ENCODE measurements around the gene HTRA3.

Gene HTRA3

DNA sequence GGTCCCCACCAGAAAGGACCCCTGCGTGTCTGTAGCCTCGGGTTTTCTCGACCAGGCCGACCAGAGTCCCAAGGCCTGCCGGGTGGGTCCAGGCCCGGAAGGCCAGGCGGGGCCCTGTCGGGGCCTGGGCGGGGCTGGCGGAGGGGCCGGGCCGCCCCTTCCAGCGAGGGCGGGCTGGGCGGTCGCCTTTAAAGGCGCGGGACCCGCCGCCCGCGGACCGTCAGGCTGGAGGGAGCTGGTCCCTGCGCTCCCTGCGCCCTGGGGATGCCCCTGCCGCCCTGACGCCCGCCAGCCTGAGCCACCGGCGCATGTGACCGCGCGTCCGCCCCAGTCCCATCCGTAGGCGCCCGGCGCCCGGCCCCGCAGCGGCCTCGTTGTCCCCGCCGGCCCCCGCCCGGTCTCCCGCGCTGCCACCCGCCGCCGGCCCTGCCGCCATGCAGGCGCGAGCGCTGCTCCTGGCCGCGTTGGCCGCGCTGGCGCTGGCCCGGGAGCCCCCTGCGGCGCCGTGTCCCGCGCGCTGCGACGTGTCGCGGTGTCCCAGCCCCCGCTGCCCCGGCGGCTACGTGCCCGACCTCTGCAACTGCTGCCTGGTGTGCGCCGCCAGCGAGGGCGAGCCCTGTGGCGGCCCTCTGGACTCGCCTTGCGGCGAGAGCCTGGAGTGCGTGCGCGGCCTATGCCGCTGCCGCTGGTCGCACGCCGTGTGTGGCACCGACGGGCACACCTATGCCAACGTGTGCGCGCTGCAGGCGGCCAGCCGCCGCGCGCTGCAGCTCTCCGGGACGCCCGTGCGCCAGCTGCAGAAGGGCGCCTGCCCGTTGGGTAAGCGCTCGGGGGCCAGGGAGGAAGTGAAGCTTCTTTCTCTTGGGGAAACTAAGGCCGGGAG, at the start of gene HTRA3:
HTRA3 (plus strand) TSS at position 220 of the 883 bp plus-strand sequence; CDS start at position 435, 215 bp downstream.
- H3K4me3 ChIP-seq = no peak within 1 kb of the TSS

GRCh38 chr4:8220661-8221450, 48.7 kb upstream of the HTRA3 start:
- Histone ChIP-seq H3K36me3 (ENCODE audit: insufficient read depth, low read length) (no peaks in the 10 kb centered on the region), H3K9ac (ENCODE audit: insufficient read length) (no peak overlapping the region), H3K9me3 (ENCODE audit: low read depth, low read length) (no peaks in the 10 kb centered on the region), H3K27ac (no peak overlapping the region), H3K4me3 (no peak overlapping the region)
- TF ChIP-seq FOXP2 (optimal IDR thresholded peaks at IDR 0.05; ENCODE audit: control extremely low read depth, extremely low read length, insufficient read depth) = no peak
- no peak for DNase-seq (ENCODE audit: low read depth, low spot score)

More for the DNA sequence above, at the start of gene HTRA3:
- Histone ChIP-seq H3K9me3 (ENCODE audit: low read depth, low read length) (no peaks in the 10 kb centered on the region), H3K9ac (ENCODE audit: insufficient read length) (no peak within 1 kb of the TSS), H3K36me3 (ENCODE audit: insufficient read depth, low read length) (no peaks in the 10 kb centered on the region), H3K27ac (no peak within 1 kb of the TSS)
- DNase-seq (ENCODE audit: low read depth, low spot score) = no peak
- TF ChIP-seq POLR2AphosphoS5 (IDR thresholded peaks at IDR 0.05; ENCODE audit: borderline replicate concordance, low read depth, low read length) (no peak), EZH2 (IDR thresholded peaks at IDR 0.05) (no peak), FOXP2 (optimal IDR thresholded peaks at IDR 0.05; ENCODE audit: control extremely low read depth, extremely low read length, insufficient read depth) (no peak)

- Histone ChIP-seq H3K27ac (no peak overlapping the region), H3K9me3 (ENCODE audit: low read depth, low read length) (no peaks in the 10 kb centered on the region), H3K4me3 (no peak overlapping the region), H3K9ac (ENCODE audit: insufficient read length) (no peak overlapping the region), H3K36me3 (ENCODE audit: insufficient read depth, low read length) (no peaks in the 10 kb centered on the region)
- TF ChIP-seq FOXP2 (optimal IDR thresholded peaks at IDR 0.05; ENCODE audit: control extremely low read depth, extremely low read length, insufficient read depth) (no peak), EZH2 (IDR thresholded peaks at IDR 0.05) (no peak), POLR2AphosphoS5 (IDR thresholded peaks at IDR 0.05; ENCODE audit: borderline replicate concordance, low read depth, low read length) (no peak)
- DNase-seq (ENCODE audit: low read depth, low spot score) = peak; percentile 47
These were observed 48.1 kb upstream of the HTRA3 start for GRCh38 chr4:8221476-8221875.

GRCh38 chr4:8221985-8222384, 47.6 kb upstream of the HTRA3 start:
- TF ChIP-seq EZH2 (IDR thresholded peaks at IDR 0.05) (no peak), FOXP2 (optimal IDR thresholded peaks at IDR 0.05; ENCODE audit: control extremely low read depth, extremely low read length, insufficient read depth) (no peak), POLR2AphosphoS5 (IDR thresholded peaks at IDR 0.05; ENCODE audit: borderline replicate concordance, low read depth, low read length) (no peak)
- no peak overlapping the region for H3K4me3 ChIP-seq
- no peaks in the 10 kb centered on the region for H3K9me3 ChIP-seq (ENCODE audit: low read depth, low read length)
- DNase-seq (ENCODE audit: low read depth, low spot score) = no peak
- no peaks in the 10 kb centered on the region for H3K36me3 ChIP-seq (ENCODE audit: insufficient read depth, low read length)
- H3K9ac ChIP-seq (ENCODE audit: insufficient read length) = no peak overlapping the region
- no peak overlapping the region for H3K27ac ChIP-seq

- Histone ChIP-seq H3K9me3 (ENCODE audit: low read depth, low read length) (no peaks in the 10 kb centered on the region), H3K9ac (ENCODE audit: insufficient read length) (no peak overlapping the region), H3K36me3 (ENCODE audit: insufficient read depth, low read length) (no peaks in the 10 kb centered on the region), H3K4me3 (no peak overlapping the region), H3K27ac (no peak overlapping the region)
- no peak for TF ChIP-seq POLR2AphosphoS5 (IDR thresholded peaks at IDR 0.05; ENCODE audit: borderline replicate concordance, low read depth, low read length)
- no peak for TF ChIP-seq EZH2 (IDR thresholded peaks at IDR 0.05)
- no peak for TF ChIP-seq FOXP2 (optimal IDR thresholded peaks at IDR 0.05; ENCODE audit: control extremely low read depth, extremely low read length, insufficient read depth)
- DNase-seq (ENCODE audit: low read depth, low spot score) = no peak
These were observed 46.8 kb upstream of the HTRA3 start for GRCh38 chr4:8222609-8223388.

GRCh38 chr4:8224267-8224974, 45.1 kb upstream of the HTRA3 start:
- TF ChIP-seq FOXP2 (optimal IDR thresholded peaks at IDR 0.05; ENCODE audit: control extremely low read depth, extremely low read length, insufficient read depth) (no peak), EZH2 (IDR thresholded peaks at IDR 0.05) (no peak), POLR2AphosphoS5 (IDR thresholded peaks at IDR 0.05; ENCODE audit: borderline replicate concordance, low read depth, low read length) (no peak)
- Histone ChIP-seq H3K9ac (ENCODE audit: insufficient read length) (no peak overlapping the region), H3K36me3 (ENCODE audit: insufficient read depth, low read length) (no peaks in the 10 kb centered on the region), H3K27ac (no peak overlapping the region), H3K9me3 (ENCODE audit: low read depth, low read length) (no peaks in the 10 kb centered on the region), H3K4me3 (no peak overlapping the region)
- no peak for DNase-seq (ENCODE audit: low read depth, low spot score)

DNA sequence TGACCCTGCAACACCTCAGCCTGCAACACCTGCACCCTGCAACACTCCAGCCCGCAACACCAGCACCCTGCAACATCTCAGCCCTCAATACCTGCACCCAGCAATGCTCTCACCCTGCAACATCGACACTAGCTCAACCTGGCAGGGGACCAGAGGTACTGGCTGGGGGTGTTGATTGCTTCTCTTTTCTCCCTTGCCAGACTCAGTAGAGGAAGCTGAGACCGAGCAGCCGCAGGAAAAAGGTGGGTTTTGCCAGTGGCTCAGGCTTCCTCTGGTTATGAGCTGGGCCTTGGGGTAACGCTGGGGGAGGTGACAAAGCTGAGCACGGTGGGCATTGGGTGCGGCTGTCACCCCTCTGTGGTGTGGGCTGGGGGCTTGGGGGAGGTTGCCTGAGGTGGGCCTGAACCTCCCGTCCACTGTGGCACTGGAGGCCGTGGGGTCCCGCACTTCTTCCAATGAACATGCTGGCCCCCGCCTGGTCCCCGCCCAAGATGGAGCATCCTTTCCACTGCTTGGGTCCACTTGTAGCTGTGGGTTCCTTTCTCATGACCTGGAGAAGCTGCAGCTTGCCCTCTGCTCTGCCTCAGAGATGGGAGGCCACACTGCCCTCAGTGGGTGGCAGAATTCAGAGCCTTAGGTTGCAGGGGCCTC, 44.5 kb upstream of the HTRA3 start:
- no peak overlapping the region for H3K4me3 ChIP-seq
- H3K36me3 ChIP-seq (ENCODE audit: insufficient read depth, low read length) = no peaks in the 10 kb centered on the region
- H3K9me3 ChIP-seq (ENCODE audit: low read depth, low read length) = no peaks in the 10 kb centered on the region
- no peak overlapping the region for H3K27ac ChIP-seq
- TF ChIP-seq EZH2 (IDR thresholded peaks at IDR 0.05) = no peak
- TF ChIP-seq FOXP2 (optimal IDR thresholded peaks at IDR 0.05; ENCODE audit: control extremely low read depth, extremely low read length, insufficient read depth) = no peak
- no peak for TF ChIP-seq POLR2AphosphoS5 (IDR thresholded peaks at IDR 0.05; ENCODE audit: borderline replicate concordance, low read depth, low read length)
- no peak for DNase-seq (ENCODE audit: low read depth, low spot score)
- H3K9ac ChIP-seq (ENCODE audit: insufficient read length) = no peak overlapping the region
